ENCODE data around the gene NFE2L1.

DNA sequence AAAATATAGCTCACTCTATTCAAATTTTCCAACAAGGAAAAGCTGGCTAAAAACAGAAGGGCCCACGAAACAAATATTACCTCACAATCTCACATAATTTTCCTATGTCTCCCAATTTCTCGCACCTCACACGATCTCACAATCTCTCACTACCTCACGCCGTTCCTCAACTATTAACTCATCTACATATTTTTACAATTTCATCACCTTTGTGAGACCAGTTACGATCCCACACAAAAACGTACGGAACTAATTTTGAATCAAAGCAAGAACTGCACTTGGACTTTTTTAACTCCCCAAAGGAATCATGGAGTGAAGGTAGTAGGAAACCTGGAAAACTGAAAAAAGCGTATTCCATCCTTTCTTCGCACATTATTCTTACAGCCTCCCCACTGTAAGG is 52.0 kb downstream of the NFE2L1 start:
- TF ChIP-seq CTCF (conservative IDR thresholded peaks at IDR 0.05 in 1 of 2, IDR thresholded peaks at IDR 0.05 in 1 of 2; ENCODE audit: extremely low read depth in 1 of 2, insufficient read depth in 1 of 2, low read depth in 1 of 2, low read length in 2 of 2) (no peak), EZH2 (IDR thresholded peaks at IDR 0.05; ENCODE audit: borderline replicate concordance, low read length) (no peak)
